OCI-LY1 (cell line): ENCODE results near the gene SH3BP4.

Experiments
- CTCF ChIP-seq: fragments of 200-600 bp; sonication (generic), shearing (Covaris generic); IDR thresholded peaks from 2 replicates; pipeline ENCODE4 v1.5.1; 2017; ENCODE audit warnings: mild to moderate bottlenecking, antibody characterized with exemption, low read length, moderate library complexity, mixed read lengths
- EZH2 ChIP-seq: fragments of 200-600 bp; sonication (generic), shearing (Covaris generic); IDR thresholded peaks from 2 replicates; pipeline ENCODE4 v1.8.0; 2017; ENCODE audit warnings: borderline replicate concordance, mixed run types, mild to moderate bottlenecking, antibody characterized with exemption, low read length, moderate library complexity, mixed read lengths

GRCh38 chr2:235082578-235083338 is 130.9 kb downstream of the SH3BP4 start:
- no peak for TF ChIP-seq CTCF
- no peak for TF ChIP-seq EZH2
